Mesothelial cell of epicardium (in vitro differentiated cells): ENCODE results near the gene KIRREL3. TPM values are rescaled to one million over a fixed set of nuclear protein-coding genes. Genes with fewer than 3 reads are reported as not detected.

Experiments used
- DNase-seq, 2 experiments: peaks; one replicate each; pipeline ENCODE4 v3.0.0; 2021; ENCODE audit warnings: low spot score in 2 of 2; ENCODE audit not compliant: unreplicated experiment in 2 of 2
- H3K27ac Mint-ChIP-seq: 2 replicates; pipeline ENCODE4 v1.8.0; 2021; ENCODE audit warnings: mixed read lengths
- H3K27me3 Mint-ChIP-seq: 2 replicates; pipeline ENCODE4 v1.8.0; 2021; ENCODE audit warnings: low read depth, mixed read lengths
- H3K36me3 Mint-ChIP-seq: 2 replicates; pipeline ENCODE4 v1.8.0; 2021; ENCODE audit warnings: mixed read lengths
- H3K4me1 Mint-ChIP-seq: 2 replicates; pipeline ENCODE4 v1.8.0; 2021; ENCODE audit warnings: mixed read lengths
- H3K4me3 Mint-ChIP-seq: 2 replicates; pipeline ENCODE4 v1.8.0; 2021; ENCODE audit warnings: mild to moderate bottlenecking, moderate library complexity, mixed read lengths
- H3K9me3 Mint-ChIP-seq: 2 replicates; pipeline ENCODE4 v1.8.0; 2021; ENCODE audit warnings: mixed read lengths
- total RNA-seq: library from RNA; stranded (reverse); gene quantifications from 3 replicates; pipeline ENCODE4 v1.2.1, GENCODE V29; 2021
- TF ChIP-seq, protein P1 (sequence below): fragments of 200-600 bp; sonication (generic); IDR thresholded peaks from one replicate; pipeline ENCODE4 v1.5.0; 2021; ENCODE audit warnings: antibody characterized with exemption; ENCODE audit not compliant: unreplicated experiment

Gene KIRREL3
- total RNA-seq, 1 donor from 2014 or later: 0.31 TPM

DNA sequence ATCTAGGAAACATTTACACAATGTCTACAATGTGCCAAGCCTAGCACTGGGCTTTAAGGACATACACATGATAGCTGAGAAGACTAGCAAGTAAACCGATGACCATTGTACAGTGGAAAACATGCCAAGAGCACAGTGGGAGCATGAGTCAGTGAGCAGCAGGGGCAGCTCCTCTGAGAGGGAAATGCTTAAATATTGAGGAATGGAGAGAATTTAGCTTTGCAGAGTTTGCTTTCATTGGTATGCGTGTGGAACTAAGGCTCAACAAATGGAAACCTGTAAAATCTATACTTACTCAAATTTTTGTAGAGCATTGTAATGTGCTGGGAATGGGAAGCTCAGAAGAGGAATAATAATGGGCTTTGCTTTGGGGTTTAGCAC lies 362.8 kb downstream of the KIRREL3 start:
- no peak overlapping the region for H3K4me3 Mint-ChIP-seq
- no peak for DNase-seq
- no peak overlapping the region for H3K27ac Mint-ChIP-seq
- H3K9me3 Mint-ChIP-seq: no peaks in the 10 kb centered on the region
- H3K36me3 Mint-ChIP-seq: no peaks in the 10 kb centered on the region
- TF ChIP-seq, protein P1, sequence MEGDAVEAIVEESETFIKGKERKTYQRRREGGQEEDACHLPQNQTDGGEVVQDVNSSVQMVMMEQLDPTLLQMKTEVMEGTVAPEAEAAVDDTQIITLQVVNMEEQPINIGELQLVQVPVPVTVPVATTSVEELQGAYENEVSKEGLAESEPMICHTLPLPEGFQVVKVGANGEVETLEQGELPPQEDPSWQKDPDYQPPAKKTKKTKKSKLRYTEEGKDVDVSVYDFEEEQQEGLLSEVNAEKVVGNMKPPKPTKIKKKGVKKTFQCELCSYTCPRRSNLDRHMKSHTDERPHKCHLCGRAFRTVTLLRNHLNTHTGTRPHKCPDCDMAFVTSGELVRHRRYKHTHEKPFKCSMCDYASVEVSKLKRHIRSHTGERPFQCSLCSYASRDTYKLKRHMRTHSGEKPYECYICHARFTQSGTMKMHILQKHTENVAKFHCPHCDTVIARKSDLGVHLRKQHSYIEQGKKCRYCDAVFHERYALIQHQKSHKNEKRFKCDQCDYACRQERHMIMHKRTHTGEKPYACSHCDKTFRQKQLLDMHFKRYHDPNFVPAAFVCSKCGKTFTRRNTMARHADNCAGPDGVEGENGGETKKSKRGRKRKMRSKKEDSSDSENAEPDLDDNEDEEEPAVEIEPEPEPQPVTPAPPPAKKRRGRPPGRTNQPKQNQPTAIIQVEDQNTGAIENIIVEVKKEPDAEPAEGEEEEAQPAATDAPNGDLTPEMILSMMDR: no peak
- H3K27me3 Mint-ChIP-seq: peaks cover 49% of the 10 kb centered on the region
- H3K4me1 Mint-ChIP-seq: peaks cover 11% of the 10 kb centered on the region

DNA sequence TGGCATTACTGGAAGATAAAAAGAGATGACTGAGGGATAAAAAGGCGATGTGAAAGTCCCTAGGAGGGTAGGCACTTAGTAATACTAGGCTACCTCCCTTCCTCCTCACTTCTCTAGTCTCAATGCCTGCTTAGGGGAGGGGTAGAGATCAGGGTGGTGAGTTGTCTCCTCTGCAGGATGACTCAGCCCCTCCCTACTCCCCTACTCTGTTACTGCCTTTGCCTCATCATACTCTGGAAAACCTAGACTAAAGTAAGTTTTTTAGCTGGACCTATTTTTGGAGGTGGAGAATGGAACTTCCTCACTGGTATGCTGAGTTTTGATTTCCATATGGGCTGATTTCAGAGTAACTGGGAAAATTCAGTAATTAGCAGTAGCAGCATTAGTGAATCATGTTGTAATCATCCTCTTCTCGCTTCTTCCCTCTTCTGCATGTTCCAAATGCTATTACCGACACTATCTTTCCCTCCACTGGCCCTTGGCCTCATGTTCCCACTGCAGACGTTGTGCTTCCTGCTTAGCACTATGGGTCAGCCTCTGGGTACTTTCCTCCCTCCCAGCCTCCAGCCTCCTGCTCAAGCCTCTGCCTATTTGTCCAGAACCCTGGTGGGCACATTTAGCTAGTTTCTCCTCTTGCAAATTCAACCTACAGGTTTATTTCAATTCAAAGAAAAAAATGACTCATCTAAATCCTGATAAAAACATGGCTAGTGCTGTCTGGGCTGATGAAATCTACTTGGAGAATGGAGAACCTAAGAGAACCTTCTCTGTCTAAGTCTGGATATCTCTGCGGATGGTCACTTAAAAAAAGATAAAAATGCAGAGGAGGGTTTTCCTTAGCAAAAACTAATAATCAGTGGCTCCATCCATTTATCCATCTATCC lies 363.4 kb downstream of the KIRREL3 start:
- no peak for DNase-seq
- Mint-ChIP-seq H3K36me3 (no peaks in the 10 kb centered on the region), H3K4me3 (no peak overlapping the region), H3K27ac (no peak overlapping the region), H3K9me3 (no peaks in the 10 kb centered on the region), H3K4me1 (peaks cover 11% of the 10 kb centered on the region), H3K27me3 (peaks cover 51% of the 10 kb centered on the region)
- TF ChIP-seq, protein P1: no peak

DNA sequence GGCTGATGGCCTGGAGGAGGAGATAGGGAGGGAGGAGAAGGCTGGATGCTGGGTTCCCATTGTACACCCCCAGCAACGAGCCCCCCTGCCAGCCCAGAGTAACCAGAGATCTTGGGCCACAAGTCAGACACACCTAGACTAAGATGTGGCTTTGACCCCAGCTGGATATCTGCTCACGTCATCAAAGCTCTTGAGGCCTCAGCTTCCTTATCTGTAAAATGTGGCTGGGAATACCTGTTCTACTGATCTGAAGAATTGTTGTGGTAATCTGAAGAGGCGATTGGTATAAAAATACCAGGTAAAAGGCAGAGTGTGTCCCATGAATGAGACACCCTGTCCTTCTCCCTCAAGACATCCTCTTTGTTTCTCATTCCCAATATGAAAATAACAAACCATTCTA lies 365.1 kb downstream of the KIRREL3 start:
- TF ChIP-seq, protein P1: no peak
- Mint-ChIP-seq H3K36me3 (no peaks in the 10 kb centered on the region), H3K27me3 (peaks cover 62% of the 10 kb centered on the region), H3K4me3 (no peak overlapping the region), H3K27ac (no peak overlapping the region), H3K9me3 (no peaks in the 10 kb centered on the region), H3K4me1 (peaks cover 7% of the 10 kb centered on the region)
- no peak for DNase-seq

DNA sequence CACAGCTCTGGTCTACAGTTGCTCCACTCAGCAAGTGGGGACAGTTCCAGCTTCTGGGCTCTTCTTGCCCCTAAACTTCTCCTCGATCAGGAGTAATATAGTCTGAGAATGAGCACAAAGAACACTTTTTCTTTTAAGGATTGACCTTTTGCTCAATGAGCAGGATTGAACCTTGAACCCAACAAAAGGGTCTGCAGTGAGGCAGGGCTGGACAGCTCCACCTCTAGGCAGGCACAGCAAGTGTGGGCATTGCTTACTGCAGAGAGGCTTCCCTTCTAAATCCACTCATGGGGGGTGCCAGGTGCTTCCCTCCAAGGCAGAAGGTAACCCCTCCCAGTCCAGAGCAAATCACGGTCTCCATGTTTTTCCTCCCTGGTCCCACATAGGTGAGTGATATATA lies 365.6 kb downstream of the KIRREL3 start:
- Mint-ChIP-seq H3K4me1 (peaks cover 2% of the 10 kb centered on the region), H3K27me3 (peaks cover 65% of the 10 kb centered on the region), H3K36me3 (no peaks in the 10 kb centered on the region), H3K4me3 (no peak overlapping the region), H3K27ac (no peak overlapping the region), H3K9me3 (no peaks in the 10 kb centered on the region)
- DNase-seq: no peak
- TF ChIP-seq, protein P1: no peak

DNA sequence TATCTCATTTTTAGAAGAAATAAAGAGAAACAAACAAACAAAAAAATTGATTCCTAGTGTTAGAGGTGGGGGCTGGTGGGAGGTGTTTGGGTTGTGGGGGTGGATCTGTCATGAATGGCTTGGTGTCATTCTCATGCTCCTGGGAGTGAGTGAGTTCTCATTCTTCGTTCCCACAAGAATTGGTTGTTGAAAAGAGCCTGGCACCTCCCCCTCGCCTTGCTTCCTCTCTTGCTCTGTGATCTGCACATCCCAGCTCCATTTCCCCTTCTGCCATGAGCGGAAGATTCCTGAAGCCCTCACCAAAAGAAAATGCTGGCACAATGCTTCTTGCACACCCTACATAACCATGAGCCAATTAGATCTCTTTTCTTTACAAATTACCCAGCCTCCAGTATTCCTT lies 367.2 kb downstream of the KIRREL3 start:
- TF ChIP-seq, protein P1: no peak
- peaks cover 73% of the 10 kb centered on the region for H3K27me3 Mint-ChIP-seq
- no peak overlapping the region for H3K27ac Mint-ChIP-seq
- no peaks in the 10 kb centered on the region for H3K4me1 Mint-ChIP-seq
- H3K4me3 Mint-ChIP-seq: no peak overlapping the region
- DNase-seq: no peak
- no peaks in the 10 kb centered on the region for H3K36me3 Mint-ChIP-seq
- no peaks in the 10 kb centered on the region for H3K9me3 Mint-ChIP-seq
